HG03139 (cell line): ENCODE results near the gene EHD2.
"Not testable (repeated sequence)": the region's sequence is repeated elsewhere in the genome, so short reads cannot be mapped to it uniquely, and the experiment has no call there.

ENCODE experiments used
- ATAC-seq: cut with Tn5 transposase; IDR thresholded peaks from one replicate; pipeline ENCODE4 v1.9.1; 2021; ENCODE audit not compliant: unreplicated experiment

The EHD2 gene

GRCh38 chr19:47765523-47766358 lies 52.5 kb downstream of the EHD2 start:
- ATAC-seq, result no peak

DNA sequence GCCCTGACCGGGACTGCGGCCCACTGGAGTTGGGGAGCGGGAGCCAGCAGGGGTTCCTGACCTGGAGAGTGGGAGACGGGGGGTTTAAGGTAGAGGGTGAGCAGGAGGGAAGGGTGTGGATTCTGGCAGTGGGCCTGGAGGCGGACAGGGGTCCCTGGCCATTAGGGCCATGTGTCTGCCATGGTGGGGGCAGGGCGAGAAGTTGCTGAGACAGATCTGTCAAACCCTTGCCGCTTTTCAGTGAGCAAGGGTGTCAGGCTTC lies 53.1 kb downstream of the EHD2 start:
- no peak for ATAC-seq

- no peak for ATAC-seq
Observed at GRCh38 chr19:47766670-47767069, 53.4 kb downstream of the EHD2 start.

DNA sequence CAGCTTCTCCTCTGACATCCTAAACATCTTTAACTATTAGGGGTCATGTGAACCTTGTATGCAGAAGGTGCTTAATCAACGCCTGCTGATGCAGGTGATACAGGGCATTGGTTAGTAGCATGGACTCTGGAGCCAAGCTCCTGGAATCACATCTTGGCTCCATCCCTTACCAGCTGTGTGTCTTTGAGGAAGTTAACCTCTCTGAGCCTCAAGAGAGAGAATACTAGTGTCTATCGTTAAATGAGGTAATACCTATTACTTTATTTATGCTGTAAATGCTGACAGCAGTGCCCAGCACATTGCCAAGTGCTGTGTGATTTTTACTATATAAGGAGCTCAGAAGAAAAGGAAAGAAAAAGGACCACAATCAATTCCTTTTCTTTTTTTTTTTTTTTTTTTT lies 54.1 kb downstream of the EHD2 start:
- ATAC-seq, result no peak

GRCh38 chr19:47768604-47769003 lies 55.4 kb downstream of the EHD2 start:
- no peak for ATAC-seq

DNA sequence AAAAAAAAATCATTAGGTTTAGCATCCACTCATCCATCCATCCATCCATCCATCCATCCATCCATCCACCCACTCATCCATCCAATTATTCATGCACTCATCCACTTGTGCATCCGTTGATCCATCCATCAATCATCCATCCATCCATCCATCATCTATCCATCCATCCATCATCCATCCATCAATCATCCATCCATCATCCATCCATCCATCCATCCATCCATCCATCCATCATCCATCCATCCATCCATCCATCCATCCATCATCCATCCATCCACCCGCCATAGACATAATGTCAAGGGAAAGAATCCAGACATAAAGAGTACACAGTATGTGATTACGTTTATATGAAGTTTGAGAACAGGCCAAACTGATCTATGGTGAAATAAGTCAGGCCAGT lies 56.3 kb downstream of the EHD2 start:
- no peak for ATAC-seq

- not testable (repeated sequence) for ATAC-seq
Observed at GRCh38 chr19:47771291-47771690, 58.1 kb downstream of the EHD2 start.

GRCh38 chr19:47776568-47776967 lies 63.3 kb downstream of the EHD2 start:
- no peak for ATAC-seq

- not testable (repeated sequence) for ATAC-seq
Observed at GRCh38 chr19:47777245-47778048, 64.2 kb downstream of the EHD2 start.

DNA sequence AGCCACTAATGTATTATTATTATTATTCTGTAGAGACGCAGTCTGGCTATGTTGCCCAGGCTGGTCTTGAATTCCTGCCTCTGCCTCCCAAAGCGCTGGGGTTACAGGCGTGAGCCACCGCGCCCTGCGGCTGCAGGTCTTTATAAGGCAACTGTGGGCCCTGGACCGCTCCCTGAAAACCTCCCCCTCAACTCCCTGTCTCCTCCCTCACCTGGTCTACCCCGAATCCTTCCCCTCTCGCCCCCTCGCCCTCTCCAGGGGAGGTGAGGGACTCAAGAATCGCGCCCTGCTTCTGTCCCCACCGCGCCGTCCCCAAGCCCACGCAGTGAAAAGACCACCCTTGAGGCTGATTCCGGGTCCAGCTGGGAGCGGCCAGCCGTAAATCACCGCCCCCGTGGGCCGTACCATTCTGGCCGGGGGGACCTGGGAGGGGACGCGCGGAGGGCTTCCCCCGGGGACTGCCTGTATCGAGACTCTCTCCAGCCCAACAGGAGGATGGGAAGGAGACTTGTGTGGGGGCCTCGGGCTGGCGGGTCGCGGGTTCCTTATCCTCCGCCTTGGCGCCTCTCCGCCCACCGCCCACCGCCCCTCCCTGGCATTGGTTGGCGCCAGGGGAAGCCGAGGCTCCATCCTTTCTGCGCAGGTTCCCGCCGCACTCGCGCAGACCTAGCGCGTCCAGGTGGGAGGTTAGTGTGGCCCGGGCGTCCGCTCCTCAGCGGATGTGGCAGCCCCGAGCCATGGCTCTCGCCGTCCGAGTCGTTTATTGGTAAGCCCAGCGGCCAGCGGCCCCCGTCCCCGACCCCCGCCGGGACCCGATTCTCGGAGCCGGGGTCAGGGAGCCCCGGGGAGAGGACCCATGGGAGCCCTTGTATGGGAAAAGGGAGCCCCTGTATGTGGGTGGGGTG lies 65.1 kb downstream of the EHD2 start, which contains the start of gene SELENOW:
TSS of gene SELENOW (plus strand) at position 655 of the 905 bp plus-strand sequence. CDS start at position 738, 83 bp downstream.
- no peak for ATAC-seq

GRCh38 chr19:47778954-47779351 lies 65.7 kb downstream of the EHD2 start:
- ATAC-seq, result no peak

DNA sequence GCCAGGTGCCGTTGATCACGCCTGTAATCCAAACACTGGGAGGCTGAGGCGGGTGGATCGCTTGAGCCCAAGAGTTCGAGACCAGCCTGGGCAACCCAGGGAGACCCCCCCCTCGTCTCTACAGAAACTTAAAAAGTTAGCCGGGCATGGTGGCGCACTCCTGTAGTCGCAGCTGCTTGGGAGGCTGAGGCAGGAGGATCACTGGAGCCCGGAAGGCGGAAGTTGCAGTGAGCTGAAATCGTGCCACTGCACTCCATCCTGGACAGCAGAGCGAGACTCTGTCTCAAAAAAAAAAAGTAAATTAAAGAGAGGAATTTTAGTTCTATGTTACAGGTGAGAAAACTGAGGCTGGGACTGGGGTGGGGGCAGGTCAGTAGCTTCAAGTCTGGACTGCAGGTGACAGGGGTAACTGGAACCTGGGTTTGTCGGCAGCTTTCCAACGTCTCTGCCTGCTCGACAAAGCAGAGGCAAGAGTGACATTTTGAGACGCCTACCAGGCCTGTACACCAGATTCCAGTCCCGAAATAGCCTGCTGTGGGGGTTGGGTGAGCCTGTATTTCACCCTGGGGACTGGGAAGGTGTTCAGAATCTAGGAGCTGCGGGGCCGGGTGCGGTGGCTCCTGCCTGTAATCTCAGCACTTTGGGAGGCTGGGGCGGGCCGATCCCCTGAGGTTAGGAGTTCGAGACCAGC lies 66.4 kb downstream of the EHD2 start:
- no peak for ATAC-seq

- no peak for ATAC-seq
Observed at GRCh38 chr19:47780215-47780551, 67.0 kb downstream of the EHD2 start.

- no peak for ATAC-seq
Observed at GRCh38 chr19:47781590-47782262, 68.5 kb downstream of the EHD2 start.

GRCh38 chr19:47786566-47786965 lies 73.3 kb downstream of the EHD2 start:
- no peak for ATAC-seq

- not testable (repeated sequence) for ATAC-seq
Observed at GRCh38 chr19:47787307-47787706, 74.1 kb downstream of the EHD2 start.

- not testable (repeated sequence) for ATAC-seq
Observed at GRCh38 chr19:47789811-47790210, 76.6 kb downstream of the EHD2 start.

- ATAC-seq, result no peak
Observed at GRCh38 chr19:47790398-47790814, 77.2 kb downstream of the EHD2 start.

DNA sequence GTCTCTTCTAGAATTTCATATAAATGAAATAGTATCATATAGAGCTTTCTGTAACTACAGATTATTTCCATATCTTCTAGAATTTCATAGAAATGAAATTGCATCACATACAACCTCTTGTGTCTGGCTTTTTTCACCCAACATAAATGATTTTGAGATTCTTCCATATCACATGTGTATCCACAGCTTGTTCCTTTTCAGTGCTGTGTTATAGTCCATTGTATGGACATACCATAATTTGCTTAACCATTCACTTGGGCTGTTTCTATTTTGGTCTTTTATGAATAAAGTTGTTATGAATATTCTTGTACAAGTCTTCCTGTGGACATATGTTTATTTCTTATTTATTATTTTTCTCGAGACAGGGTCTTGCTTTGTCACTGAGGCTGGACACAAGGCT lies 79.4 kb downstream of the EHD2 start:
- ATAC-seq, result no peak
